ENCODE measurements around the gene AP3M1.

The AP3M1 gene

DNA sequence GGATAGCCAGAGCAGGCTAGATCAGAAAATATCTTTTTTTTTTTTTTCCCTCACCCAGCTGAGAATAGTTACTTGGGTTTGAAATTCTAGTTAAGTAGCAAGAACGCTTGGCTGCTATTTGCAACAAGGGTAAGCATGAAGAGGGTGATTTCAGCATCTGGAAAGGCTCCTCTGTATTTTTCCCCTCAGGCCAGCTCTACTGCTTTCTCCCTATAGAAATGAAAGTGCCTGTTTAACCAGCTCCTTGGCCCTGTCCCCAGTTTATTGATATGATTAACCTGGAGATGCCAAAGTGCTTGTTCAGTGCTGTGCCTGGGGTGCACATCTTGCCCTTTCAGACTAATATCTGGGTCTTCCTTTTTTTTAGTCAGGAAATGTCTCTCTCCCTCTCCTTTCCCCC is 37.1 kb downstream of the AP3M1 start:
- DNase-seq, result no peak

DNA sequence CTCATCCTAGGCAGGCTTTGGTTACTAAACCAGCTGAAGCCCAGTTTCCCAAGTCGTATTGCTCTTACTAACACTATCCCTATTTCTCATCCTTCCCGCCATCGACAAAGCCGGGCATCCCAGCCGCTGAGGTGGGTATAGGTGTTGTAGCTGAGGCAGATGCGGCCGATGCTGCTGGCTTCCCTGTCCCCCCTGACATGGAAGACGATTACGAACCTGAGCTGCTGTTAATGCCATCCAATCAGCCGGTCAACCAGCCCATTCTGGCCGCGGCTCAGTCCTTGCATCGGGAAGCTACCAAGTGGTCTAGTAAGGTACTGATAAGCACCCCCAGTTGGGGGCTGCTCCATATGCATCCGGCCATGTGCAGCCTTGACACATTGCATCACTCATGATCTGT is 38.8 kb downstream of the AP3M1 start:
- no peak for DNase-seq

DNA sequence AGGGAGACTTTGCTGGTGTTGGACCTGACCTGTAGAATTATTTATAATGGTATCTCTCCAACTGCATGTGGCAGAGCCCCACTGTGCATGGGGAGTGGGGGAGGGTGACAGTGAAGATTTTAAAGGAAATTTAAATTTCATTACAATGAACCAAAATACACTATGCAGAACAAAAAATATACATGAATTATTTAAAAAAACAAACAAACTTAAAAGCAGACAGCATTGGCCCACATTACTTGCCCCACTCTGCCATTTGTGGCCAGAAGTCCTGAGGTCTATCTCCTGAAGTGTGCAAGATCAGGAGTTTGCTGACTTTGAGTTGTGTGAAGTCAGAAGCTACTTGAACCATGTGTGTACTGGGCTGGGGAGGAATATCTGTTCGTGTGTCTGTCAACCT is 40.5 kb downstream of the AP3M1 start:
- DNase-seq, result no peak

DNA sequence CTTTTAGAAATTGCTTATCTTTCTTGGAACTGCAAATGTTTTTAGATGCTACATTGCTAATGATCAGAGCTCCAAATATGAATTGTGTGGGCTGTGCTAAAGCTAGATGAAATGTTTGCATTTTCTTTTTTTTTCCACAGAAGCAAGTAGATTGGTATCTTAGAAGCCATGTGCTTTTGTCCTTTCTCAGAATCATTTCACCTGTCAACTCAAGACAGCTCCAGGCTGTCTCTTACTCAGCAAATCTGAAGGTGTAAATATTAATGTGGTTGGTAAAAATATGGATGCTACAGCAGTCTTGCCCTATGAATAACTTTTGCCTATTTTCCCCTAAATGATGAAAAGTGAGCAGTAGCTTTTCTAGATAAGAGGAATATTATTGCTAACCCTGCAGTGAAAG is 41.2 kb downstream of the AP3M1 start:
- DNase-seq, result no peak

DNA sequence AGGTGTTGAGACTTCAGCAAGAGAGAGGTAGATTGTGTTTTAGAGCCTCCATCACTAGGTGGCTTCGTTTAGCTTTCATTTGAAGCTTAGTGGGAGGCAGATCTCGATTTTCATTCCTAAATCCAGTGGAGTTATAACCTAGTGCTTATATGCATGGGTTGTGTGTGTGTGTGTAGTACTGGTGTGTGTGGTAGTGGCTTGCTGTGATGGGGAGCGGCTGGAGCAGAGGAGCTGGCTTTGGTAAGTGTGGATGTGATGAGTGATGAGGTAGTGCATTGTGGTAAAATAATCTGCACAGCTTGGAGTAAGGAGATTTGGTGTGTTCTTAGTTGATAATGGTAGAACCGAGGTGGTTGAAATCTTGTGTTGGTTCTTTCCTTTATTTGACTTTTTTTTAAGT is 43.2 kb downstream of the AP3M1 start:
- DNase-seq, result no peak

DNA sequence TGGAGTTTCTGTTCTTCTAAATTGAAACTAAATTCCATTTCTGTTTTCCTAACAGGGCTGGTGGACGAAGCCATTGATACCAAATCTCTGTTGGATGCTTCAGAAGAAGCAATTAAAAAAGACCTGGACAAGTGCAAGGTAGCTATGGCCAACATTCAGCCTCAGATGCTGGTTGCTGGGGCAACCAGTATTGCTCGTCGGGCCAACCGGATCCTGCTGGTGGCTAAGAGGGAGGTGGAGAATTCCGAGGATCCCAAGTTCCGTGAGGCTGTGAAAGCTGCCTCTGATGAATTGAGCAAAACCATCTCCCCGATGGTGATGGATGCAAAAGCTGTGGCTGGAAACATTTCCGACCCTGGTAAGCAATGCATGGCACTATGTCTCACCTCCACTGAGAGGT is 45.6 kb downstream of the AP3M1 start:
- no peak for DNase-seq

DNA sequence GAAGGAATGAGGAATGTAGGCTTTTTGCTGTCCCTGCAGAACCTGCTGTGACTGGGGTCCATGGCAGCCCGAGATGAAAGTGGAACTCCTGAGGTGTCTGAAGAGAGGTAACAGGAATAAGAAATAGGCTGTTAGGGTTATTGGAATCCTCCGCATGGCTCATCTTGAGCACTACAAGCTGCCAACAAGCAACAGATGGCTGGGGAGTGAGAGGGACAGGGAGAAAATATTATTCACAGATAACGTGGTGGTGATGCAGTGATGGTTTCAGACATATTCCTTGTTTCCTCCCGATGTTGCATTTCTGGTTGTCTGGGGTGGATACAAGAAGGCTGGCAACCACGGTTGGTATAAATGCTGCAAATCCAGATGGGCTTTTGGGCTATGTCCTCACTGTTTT is 46.1 kb downstream of the AP3M1 start:
- DNase-seq, result no peak

DNA sequence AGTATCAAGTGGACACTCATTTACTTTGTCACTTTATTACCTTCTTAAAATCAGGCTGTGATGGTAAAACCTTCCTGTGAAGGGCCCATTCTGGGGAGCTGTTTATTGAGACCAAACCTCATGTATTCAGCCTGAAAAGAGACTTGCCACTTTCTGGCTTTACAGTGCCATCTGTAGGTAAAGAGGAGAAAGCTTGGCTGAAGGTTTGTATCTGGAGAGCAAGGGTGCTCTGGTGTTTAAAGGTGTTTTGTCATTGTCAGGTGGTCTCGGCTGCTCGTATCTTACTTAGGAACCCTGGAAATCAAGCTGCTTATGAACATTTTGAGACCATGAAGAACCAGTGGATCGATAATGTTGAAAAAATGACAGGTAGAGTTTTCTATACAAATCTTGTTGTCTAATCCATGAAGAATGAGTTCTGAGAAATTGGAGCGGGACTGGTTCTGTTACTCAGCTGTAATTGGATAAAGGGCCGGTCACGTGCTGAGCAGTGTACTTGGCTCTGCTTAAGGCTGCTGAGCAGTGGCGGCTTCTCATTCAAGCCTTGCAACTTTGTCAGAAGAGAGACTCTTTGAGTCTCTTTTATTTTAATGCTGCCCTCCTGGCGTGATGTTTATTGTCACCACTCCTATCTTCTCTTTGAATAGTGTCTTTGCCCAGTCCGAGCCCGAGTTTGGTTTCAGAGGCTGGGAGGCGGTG is 46.9 kb downstream of the AP3M1 start:
- no peak for DNase-seq

DNA sequence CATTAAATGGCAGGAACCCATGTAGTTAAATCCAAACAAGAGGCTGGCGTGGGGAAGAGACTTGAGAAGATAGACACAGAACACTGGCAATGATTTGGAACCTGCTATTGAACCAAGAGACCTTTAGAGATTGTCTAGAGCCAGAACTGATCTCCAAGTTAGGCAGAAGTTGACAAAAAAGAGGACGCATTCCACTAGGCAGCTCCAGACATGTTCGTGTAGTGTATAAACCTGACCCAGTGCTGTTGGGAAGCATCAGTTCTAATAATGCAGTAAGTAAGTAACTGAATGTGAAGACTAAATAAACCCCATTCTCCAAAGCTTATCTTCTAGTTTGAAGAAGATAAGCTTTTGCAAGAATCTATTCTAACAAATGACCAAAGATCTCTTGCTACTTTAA is 50.8 kb downstream of the AP3M1 start:
- DNase-seq, result no peak

DNA sequence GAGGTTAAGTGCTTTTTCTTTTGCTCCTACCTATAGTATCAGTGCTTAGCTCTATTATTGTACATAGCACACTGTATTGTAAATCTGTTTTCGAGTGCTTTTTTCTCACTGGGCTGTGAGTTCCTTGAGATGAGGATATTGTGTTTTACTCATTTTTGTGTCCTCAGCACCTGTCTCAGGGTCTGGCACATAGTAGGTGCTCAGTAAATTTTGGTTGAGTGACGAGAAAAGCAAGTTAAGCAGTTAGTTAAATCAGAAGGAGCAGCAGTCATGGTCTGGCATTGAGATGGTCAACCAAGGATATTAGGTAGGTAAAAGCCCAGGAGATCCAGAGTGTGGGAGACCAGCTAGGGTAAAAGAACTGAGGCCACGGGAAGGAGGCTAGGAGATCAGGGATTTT is 51.2 kb downstream of the AP3M1 start:
- DNase-seq, result no peak

DNA sequence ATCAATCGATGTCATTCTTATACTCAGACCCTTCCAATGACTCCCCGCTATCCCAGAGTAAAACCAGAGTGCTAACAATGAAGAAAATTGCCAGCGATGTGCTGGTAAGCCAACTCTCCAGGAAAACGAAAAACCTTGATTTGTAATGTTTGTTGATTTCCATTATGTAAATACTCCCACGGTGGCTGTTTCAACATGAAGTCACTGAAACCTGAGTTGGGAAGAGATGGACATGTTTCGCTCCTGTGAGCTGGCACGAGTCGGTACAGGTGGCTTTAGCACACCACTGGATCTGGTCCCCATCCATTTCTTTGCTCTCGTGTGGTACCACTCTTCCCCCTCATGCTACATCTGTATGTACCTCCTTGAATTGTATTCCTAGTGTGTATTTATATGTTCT is 52.9 kb downstream of the AP3M1 start:
- no peak for DNase-seq

DNA sequence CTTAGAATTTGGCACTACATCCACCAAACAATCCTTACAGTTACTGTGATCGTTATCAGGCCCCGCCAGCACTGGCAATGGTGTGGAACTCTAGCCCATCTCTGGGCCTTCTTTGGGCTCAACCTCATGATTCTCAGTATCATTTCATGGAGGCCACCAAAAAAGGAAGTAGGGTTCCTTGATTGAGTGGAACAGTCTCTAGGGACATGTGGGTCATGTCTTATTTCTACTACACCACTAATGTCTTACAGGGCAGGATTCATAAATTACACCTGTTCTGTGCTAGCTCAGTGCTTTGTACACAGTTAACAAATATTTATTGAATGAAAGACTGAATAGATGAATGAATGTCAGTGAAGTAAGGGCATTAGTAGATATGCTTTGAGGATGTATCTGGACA is 53.9 kb downstream of the AP3M1 start:
- no peak for DNase-seq

DNA sequence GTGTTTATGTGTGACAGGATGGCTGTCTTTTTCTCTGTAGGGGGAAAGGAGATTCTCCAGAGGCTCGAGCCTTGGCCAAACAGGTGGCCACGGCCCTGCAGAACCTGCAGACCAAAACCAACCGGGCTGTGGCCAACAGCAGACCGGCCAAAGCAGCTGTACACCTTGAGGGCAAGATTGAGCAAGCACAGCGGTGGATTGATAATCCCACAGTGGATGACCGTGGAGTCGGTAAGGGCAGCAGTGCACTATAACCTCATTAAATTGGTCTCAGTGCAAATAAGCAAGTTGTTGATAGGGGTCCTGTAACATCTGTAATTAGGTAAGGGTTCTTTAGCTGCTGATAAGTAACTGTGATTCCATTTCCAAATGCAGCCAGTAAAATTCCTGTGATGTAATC is 56.4 kb downstream of the AP3M1 start:
- no peak for DNase-seq

DNA sequence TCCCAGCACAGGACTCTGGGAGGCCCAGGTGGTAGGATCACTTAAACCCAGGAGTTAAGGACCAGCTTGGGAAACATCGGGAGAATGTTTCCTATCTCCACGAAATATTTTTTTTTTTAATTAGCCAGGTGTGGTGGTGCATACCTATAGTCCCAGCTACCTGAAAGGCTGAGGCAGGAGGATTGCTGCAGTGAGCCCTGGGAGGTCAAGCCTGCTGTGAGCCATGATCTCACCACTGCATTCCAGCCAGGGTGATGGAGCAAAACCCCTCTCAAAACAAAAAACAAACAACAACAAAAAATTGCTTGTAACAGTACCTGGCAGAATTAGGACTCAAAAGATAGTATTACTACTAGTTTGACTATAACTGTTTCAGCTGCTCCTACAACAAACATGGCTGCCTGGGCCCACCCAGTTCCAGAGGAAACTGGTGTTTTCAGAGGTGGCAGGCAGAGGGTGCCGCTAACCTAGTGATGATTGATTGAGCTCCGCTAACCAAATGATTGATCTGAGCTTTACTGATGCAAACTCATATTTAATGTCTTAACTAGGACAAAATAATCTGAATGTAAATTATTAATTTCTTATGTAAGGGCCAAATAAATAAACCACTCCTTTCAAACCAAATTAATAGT is 57.0 kb downstream of the AP3M1 start:
- DNase-seq, result no peak

DNA sequence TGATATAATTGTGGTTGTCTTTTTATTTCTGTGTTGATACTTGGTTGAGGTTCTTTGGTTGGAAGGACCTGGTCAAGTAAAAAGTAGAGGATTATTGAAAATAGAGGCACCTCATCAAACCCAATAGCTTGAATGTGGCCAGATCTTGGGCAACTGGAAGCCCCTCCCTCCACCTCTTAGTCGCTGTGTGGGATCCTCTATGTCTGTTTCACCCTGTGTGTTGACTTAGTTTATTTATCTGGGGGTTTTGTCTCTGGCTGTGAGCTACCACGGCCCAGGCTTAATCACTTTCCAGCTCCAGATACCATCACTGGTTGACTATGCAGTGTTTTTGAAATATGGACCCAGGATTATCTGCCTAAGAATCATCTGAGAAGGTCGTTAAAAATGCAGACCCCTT is 58.3 kb downstream of the AP3M1 start:
- no peak for DNase-seq

DNA sequence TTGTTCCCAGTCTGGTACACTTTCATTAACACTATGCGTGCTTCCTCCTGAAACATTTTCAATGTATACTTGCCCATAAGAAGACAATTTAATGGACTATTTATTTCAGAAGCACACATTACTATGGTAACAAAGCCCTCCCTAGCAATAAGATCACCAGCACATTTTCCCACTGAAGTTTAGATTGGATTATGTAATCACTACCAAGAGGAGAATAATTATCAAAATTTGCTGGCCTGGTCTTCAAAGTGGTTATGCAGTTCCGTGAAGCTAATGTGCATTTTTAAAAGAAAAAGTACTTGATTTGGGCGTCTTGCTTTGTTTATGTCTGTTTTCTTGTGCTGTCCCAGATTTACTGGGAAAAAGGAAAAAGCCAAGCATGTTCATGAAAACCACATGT is 61.9 kb downstream of the AP3M1 start:
- DNase-seq, result no peak

DNA sequence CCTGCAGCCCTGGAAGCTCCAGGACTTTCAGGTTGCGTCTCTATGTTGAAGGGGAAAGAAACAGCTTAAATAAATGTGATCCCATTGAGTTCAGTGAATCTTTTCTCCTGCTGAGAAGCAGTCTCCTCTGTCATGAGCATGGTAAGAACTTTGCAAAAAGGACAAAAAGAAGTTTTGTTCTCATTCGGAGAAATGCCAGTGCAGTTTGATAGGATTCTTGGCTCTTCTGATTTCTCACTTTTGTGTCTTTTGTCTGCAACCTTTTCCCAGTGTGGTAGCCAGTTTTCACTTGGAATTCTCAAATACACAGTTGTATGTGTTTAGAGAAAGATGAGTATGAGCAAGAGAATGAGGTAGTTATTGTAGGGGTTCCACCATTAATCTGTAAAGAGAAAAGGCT is 64.3 kb downstream of the AP3M1 start:
- no peak for DNase-seq

DNA sequence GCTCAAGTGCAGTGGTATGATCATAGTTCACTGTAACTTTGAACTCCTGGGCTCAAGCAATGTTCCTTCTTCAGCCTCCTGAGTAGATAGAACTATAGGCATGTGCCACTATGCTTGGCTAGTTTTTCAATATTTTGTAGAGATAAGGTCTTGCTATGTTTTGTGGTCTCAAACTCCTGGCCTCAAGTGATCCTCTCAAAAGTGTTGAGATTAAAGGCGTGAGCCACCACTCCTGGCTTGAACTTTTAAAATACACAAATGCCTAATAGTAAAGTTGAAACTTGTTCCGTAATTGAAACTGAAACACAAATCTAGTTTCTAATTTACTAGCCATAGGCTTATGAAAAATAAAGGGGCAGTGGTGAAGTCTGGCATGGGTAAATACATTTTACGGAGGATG is 65.7 kb downstream of the AP3M1 start:
- no peak for DNase-seq

DNA sequence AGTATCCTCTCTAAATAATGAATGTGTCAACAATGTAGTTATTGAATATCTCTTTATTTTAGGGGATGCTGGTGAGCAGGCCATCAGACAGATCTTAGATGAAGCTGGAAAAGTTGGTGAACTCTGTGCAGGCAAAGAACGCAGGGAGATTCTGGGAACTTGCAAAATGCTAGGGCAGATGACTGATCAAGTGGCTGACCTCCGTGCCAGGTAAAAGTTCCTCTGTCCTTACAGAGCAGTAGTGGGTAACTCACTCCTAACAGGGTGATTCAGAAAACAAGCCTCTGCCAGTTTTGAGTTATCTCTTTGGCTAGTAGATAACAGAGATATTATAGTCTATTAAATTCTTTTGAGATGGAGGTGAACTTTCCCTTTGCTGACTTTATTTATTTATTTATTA is 67.3 kb downstream of the AP3M1 start:
- no peak for DNase-seq

DNA sequence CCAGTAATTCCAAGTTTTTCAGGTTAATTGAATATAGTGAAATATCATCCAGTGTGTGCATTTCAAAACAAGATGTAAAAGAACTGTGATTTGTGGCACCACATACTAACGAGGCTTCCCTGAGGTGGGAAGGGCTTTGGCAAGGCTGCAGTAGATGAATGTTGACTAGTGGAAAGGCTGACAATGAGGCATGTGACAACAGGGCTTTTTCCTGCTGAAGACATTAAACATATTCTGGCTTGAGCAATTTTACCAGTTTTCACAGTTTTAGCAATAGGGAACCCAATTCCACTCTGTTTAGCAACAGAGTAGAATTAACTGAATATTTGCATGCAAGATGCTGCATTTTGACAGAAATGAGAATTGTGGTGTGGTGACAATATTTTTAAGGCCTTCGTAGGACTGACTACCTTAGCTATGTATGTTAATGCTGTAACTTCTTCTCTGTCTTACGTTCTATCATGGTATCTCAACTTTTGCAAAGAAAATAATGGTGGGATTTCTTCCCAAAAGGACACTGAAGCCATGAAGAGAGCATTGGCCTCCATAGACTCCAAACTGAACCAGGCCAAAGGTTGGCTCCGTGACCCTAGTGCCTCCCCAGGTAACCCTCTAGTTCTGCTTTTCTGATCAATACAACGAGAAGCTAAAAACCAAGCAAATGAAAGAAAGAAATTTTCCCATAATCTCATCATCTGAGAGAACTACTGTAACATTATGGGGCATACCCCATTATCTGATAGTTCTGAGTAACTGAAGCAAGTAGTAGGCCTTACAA is 68.5 kb downstream of the AP3M1 start:
- no peak for DNase-seq

DNA sequence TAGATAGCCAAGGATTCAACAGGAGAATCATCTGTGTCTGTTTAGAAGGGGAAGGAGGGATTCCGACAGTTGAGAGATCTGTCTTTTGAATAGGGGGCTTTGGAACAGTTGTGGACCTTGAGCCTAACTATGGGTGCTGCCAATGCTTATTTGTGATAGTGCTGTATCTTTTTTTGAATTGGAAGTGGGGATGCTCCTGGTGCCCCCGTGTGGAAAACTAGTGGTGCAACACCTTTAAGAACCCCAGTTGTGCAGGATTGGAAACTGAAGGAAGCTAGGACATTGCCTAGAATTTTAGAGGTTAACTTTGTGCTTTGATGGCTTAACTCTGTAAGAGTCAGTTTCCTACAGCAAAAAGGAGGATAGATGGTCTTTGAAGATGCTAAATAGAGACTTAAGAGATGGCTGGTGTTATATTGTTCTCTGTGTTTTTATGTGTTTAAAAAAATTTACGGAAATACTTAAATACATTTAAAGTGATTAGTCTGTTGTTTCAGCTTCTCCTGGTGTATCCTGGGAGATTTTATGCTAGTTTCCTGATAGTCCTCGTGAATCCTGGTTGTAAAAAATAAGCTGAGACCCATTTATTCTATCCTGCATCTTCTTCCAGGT is 69.3 kb downstream of the AP3M1 start:
- DNase-seq, result peak; percentile 73

DNA sequence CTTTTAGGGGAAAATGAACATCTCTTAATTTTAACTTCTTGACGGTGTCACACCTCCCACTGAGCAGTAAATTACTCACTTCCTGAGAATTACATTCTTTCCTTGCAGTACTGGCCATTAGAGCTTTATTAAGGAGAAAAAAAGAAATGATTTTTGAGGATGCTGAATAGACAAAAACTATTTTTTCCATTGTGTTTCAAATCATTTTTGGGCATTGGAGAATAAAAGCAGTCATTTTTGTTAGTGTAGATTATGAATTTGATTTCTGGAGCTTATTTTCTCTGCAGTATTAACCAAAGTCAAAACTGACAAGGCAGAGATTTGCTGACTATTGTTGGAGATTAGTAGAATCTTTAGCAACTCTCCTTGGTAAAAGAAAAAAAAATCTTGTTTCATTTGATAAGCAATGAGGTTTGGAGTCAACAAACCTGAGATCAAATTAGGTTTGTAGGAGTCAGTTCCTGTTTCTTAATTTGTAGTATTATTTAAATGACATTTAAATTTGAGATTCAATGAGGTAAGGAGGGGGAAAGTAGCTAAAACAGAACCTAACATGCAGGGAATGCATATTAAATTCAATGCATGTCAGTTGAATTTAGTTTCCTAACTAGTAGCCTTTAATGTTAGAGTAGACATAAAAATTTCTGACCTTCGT is 70.6 kb downstream of the AP3M1 start:
- DNase-seq, result no peak
